ENCODE measurements around the gene RNF113B. TPM values are rescaled to one million over a fixed set of nuclear protein-coding genes. Genes with fewer than 3 reads are reported as not detected.

RNF113B gene
- total and polyA plus RNA-seq, 2 of the 4 experiments (the other 2 are of a cell fraction), result not detected

DNA sequence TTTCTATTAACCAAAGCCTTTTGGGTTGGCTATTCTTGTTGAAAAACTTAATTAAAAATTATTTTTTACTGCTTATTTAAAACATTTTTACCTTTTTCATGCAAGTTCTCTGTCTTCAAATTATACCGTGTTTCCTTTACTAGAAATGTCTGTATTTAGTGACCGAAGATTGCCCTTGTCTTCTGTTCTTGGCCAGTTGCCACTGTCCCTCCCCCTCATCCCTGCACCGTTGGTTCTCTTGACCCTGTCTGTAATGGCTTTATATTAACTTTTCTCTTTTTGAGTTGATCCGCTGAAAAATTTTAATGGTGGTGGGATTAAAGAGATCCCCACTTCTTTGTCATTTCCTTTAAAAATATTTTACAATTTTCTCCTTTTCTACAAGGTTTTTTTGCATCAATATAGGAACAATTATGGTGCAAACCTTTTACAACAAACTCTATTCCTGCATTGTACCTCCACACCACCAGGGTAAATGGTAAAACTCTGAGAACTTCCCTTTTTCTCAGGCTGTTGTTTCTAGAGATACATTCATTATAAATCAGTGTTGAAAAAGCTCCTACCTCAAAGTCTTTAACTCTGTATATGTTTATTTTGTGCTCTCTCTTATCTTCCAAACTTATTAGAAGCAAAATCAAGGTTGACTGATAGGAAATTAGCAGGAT lies 12.9 kb upstream of the RNF113B start:
- H2BK15ac ChIP-seq (ENCODE audit: low read depth, low read length), result no peak overlapping the region
- no peak overlapping the region for H3K4me2 ChIP-seq (ENCODE audit: low read depth, low read length)
- peaks cover 47 to 72% of the 10 kb centered on the region in 2 experiments for H3K79me1 ChIP-seq (ENCODE audit: low read depth in 1 of 2, low read length in 2 of 2)
- ATAC-seq (ENCODE audit: low read depth), result no peak
- H2BK20ac ChIP-seq (ENCODE audit: low read depth, low read length), result no peak overlapping the region
- intact Hi-C loops (cut with micrococcal nuclease), result loop anchor here (10.0 kb wide), 1 partner anchor 1055 kb away; no protein-coding TSS in a partner anchor
- no peaks in the 10 kb centered on the region for H3K9me3 ChIP-seq (ENCODE audit: control insufficient read depth, insufficient read depth, low read length)
- no peak overlapping the region for H3K18ac ChIP-seq (ENCODE audit: low read depth, low read length)
- ChIA-PET CTCF (interaction anchor here (0.7 to 1.1 kb wide), 2 partner anchors 17 to 1063 kb away, joined by 3 to 4 read pairs; no protein-coding TSS in a partner anchor), POLR2A (ENCODE audit: unreplicated experiment) (interaction anchor here (0.6 to 0.8 kb wide), 2 partner anchors 8 to 183 kb away, joined by 3 to 4 read pairs; no protein-coding TSS in a partner anchor)
- in situ Hi-C loops (cut with MboI; ENCODE audit: low sequenced_read_pairs), result no loop called here
- no peak overlapping the region for H2BK120ac ChIP-seq (ENCODE audit: low read depth, low read length)
- H4K5ac ChIP-seq (ENCODE audit: low read depth, low read length), result 0 out of 2 replicates have a peak overlapping the region, but pooled peaks have one; percentile 16
- no CpG with 5 or more reads among the region's 4 CpGs for WGBS, 2 experiments (ENCODE audit: extremely low coverage in 2 of 2, insufficient read length in 1 of 2)
- no peak overlapping the region for H4K91ac ChIP-seq (ENCODE audit: insufficient read depth, low read depth, low read length)
- H3K4me1 ChIP-seq (ENCODE audit: control insufficient read depth, insufficient read depth, low read length), result peaks cover 28% of the 10 kb centered on the region
- no peak overlapping the region for H2AK9ac ChIP-seq (replicated peaks; ENCODE audit: low read depth, low read length, poor library complexity)
- DNase-seq, result no peak
- H2AK5ac ChIP-seq (ENCODE audit: low read depth, low read length), result no peak overlapping the region
- peak overlapping the region; percentile 71 for H2BK5ac ChIP-seq (ENCODE audit: low read depth, low read length, poor library complexity, severe bottlenecking)
- H3K23ac ChIP-seq (ENCODE audit: low read depth, low read length), result no peak overlapping the region
- BruUV-seq (replicated peaks), result no TSS peak
- peaks cover 2% of the 10 kb centered on the region for H3K36me3 ChIP-seq (ENCODE audit: control insufficient read depth, insufficient read depth, low read length)
- H4K20me1 ChIP-seq (ENCODE audit: insufficient read depth, low read length), result peaks cover 41% of the 10 kb centered on the region
- no peak overlapping the region for H3K4me3 ChIP-seq (ENCODE audit: insufficient read depth, low read depth, low read length)
- H3K9me1 ChIP-seq (ENCODE audit: insufficient read depth, low read length), result peaks cover 22% of the 10 kb centered on the region
- peak overlapping the region; percentile 40; the same call in 1 of the 2 replicates for H3K14ac ChIP-seq (replicated peaks; ENCODE audit: low read depth, low read length)
- no peak overlapping the region for H2AFZ ChIP-seq (replicated peaks; ENCODE audit: low read length, poor library complexity)
- no peak overlapping the region for H3K56ac ChIP-seq (ENCODE audit: extremely low read depth, insufficient read depth, low read length)
- H3K9ac ChIP-seq (ENCODE audit: low read depth, low read length), result peak overlapping the region; percentile 72
- peak overlapping the region; percentile 74; the same call in 1 of the 2 replicates for H3K4ac ChIP-seq (ENCODE audit: low read depth, low read length)
- dilution Hi-C loops (cut with HindIII; ENCODE audit: low sequenced_read_pairs, unreplicated experiment), result no loop called here
- H4K8ac ChIP-seq (ENCODE audit: low read depth in 2 of 2, low read length in 2 of 2), result peak overlapping the region in 1 of 2 experiments; percentile 66; a peak in 1 of 4 replicates
- no peak overlapping the region; the same call in 1 of the 2 replicates for H3K27ac ChIP-seq (ENCODE audit: insufficient read depth, low read length)
- no peaks in the 10 kb centered on the region for H3K27me3 ChIP-seq (ENCODE audit: control insufficient read depth, insufficient read depth, low read length)
- TF ChIP-seq, protein P1, sequence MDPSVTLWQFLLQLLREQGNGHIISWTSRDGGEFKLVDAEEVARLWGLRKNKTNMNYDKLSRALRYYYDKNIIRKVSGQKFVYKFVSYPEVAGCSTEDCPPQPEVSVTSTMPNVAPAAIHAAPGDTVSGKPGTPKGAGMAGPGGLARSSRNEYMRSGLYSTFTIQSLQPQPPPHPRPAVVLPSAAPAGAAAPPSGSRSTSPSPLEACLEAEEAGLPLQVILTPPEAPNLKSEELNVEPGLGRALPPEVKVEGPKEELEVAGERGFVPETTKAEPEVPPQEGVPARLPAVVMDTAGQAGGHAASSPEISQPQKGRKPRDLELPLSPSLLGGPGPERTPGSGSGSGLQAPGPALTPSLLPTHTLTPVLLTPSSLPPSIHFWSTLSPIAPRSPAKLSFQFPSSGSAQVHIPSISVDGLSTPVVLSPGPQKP (IDR thresholded peaks at IDR 0.05; ENCODE audit: borderline replicate concordance, low read depth, low read length), result no peak
- TF ChIP-seq MAFK (IDR thresholded peaks at IDR 0.05; ENCODE audit: low read depth, low read length) (no peak), RFX5 (IDR thresholded peaks at IDR 0.05; ENCODE audit: low read depth, low read length) (no peak), RAD21 (IDR thresholded peaks at IDR 0.05; ENCODE audit: low read length) (no peak), CEBPB (IDR thresholded peaks at IDR 0.05; ENCODE audit: low read depth, low read length) (no peak), SMC3 (IDR thresholded peaks at IDR 0.05; ENCODE audit: low read depth, low read length) (no peak), FOS (IDR thresholded peaks at IDR 0.05; ENCODE audit: low read depth, low read length) (no peak), BHLHE40 (IDR thresholded peaks at IDR 0.05; ENCODE audit: low read depth, low read length) (no peak), POLR2A (IDR thresholded peaks at IDR 0.05; ENCODE audit: low read depth, low read length) (no peak), MAZ (IDR thresholded peaks at IDR 0.05; ENCODE audit: borderline replicate concordance, low read depth, low read length) (no peak), NFE2L2 (IDR thresholded peaks at IDR 0.05; ENCODE audit: low read depth, low read length) (no peak), MXI1 (IDR thresholded peaks at IDR 0.05; ENCODE audit: borderline replicate concordance, low read depth, low read length) (no peak), RCOR1 (IDR thresholded peaks at IDR 0.05; ENCODE audit: insufficient replicate concordance, low read length) (no peak)
- TF ChIP-seq, protein P2, sequence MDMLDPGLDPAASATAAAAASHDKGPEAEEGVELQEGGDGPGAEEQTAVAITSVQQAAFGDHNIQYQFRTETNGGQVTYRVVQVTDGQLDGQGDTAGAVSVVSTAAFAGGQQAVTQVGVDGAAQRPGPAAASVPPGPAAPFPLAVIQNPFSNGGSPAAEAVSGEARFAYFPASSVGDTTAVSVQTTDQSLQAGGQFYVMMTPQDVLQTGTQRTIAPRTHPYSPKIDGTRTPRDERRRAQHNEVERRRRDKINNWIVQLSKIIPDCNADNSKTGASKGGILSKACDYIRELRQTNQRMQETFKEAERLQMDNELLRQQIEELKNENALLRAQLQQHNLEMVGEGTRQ (IDR thresholded peaks at IDR 0.05; ENCODE audit: low read depth, low read length), result no peak
- TF ChIP-seq, protein P3, sequence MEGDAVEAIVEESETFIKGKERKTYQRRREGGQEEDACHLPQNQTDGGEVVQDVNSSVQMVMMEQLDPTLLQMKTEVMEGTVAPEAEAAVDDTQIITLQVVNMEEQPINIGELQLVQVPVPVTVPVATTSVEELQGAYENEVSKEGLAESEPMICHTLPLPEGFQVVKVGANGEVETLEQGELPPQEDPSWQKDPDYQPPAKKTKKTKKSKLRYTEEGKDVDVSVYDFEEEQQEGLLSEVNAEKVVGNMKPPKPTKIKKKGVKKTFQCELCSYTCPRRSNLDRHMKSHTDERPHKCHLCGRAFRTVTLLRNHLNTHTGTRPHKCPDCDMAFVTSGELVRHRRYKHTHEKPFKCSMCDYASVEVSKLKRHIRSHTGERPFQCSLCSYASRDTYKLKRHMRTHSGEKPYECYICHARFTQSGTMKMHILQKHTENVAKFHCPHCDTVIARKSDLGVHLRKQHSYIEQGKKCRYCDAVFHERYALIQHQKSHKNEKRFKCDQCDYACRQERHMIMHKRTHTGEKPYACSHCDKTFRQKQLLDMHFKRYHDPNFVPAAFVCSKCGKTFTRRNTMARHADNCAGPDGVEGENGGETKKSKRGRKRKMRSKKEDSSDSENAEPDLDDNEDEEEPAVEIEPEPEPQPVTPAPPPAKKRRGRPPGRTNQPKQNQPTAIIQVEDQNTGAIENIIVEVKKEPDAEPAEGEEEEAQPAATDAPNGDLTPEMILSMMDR (conservative IDR thresholded peaks at IDR 0.05; ENCODE audit: low read depth, low read length), result no peak
